Caco-2 (cell line): ENCODE measurements around the gene ITSN2. TPM values are rescaled to one million over a fixed set of nuclear protein-coding genes. Genes with fewer than 3 reads are reported as not detected.

Experiments
- BruUV-seq: library from RNA; stranded (reverse); fragments of 400-500 nt; replicated peaks from 2 replicates; lab custom pipeline; 2021; lab: Mats Ljungman, UMichigan
- CTCF ChIA-PET: fragments of 300-600 bp; sonication (Branson Sonifier 250); formaldehyde crosslinking; loops from one replicate; lab custom pipeline; 2022; ENCODE audit warnings: antibody characterized with exemption; lab: Charles Lee
- POLR2A ChIA-PET: fragments of 300-600 bp; sonication (Branson Sonifier 250); formaldehyde crosslinking; loops from one replicate; lab custom pipeline; 2022; ENCODE audit warnings: antibody characterized with exemption; lab: Charles Lee
- DNase-seq, 2 experiments: peaks; one replicate each; pipeline versions ENCODE4 v3.0.0 to v3.0.0-alpha.2; 2020 to 2022
- H3K27me3 ChIP-seq: replicated peaks from 2 replicates; pipeline ENCODE4 v1.6.0; 2011; ENCODE audit warnings: low read length; ENCODE audit not compliant: control insufficient read depth, insufficient read depth
- H3K36me3 ChIP-seq: 2 replicates; pipeline ENCODE4 v1.5.1; 2011; ENCODE audit warnings: low read length; ENCODE audit not compliant: control insufficient read depth, insufficient read depth
- H3K4me1 ChIP-seq: fragments of 250-450 bp; sonication (Bioruptor Pico); 2 replicates; pipeline ENCODE4 v1.5.1; 2020; ENCODE audit warnings: mild to moderate bottlenecking
- H3K4me3 ChIP-seq: 2 replicates; pipeline ENCODE4 v1.5.1; 2011; ENCODE audit warnings: low read depth, mild to moderate bottlenecking, control low read depth, low read length
- H3K9me3 ChIP-seq: fragments of 250-450 bp; sonication (Bioruptor Pico); 2 replicates; pipeline ENCODE4 v1.5.1; 2020; ENCODE audit warnings: mild to moderate bottlenecking, moderate library complexity
- H3K27ac Mint-ChIP-seq: one replicate; pipeline ENCODE4 v1.8.0; 2022; ENCODE audit warnings: mixed read lengths; ENCODE audit not compliant: unreplicated experiment
- H3K27me3 Mint-ChIP-seq: one replicate; pipeline ENCODE4 v1.8.0; 2022; ENCODE audit warnings: mixed read lengths; ENCODE audit not compliant: insufficient read depth, unreplicated experiment
- H3K36me3 Mint-ChIP-seq: one replicate; pipeline ENCODE4 v1.8.0; 2022; ENCODE audit warnings: mild to moderate bottlenecking, mixed read lengths; ENCODE audit not compliant: insufficient read depth, unreplicated experiment
- H3K4me1 Mint-ChIP-seq: one replicate; pipeline ENCODE4 v1.8.0; 2022; ENCODE audit warnings: low read depth, mixed read lengths; ENCODE audit not compliant: unreplicated experiment
- H3K4me3 Mint-ChIP-seq: one replicate; pipeline ENCODE4 v1.8.0; 2022; ENCODE audit warnings: mild to moderate bottlenecking, moderate library complexity, mixed read lengths; ENCODE audit not compliant: unreplicated experiment
- H3K9me3 Mint-ChIP-seq: one replicate; pipeline ENCODE4 v1.8.0; 2022; ENCODE audit warnings: mixed read lengths; ENCODE audit not compliant: unreplicated experiment
- intact Hi-C: fragments of 100-400 bp; cut with micrococcal nuclease; formaldehyde crosslinking; loops from one replicate; pipeline ENCODE4 v1.10.0; 2022; ENCODE audit not compliant: unreplicated experiment
- total RNA-seq: library from RNA; stranded (reverse); gene quantifications from 2 replicates; pipeline ENCODE4 v1.2.3, GENCODE V29; 2022
- TF ChIP-seq, protein P1 (sequence below), 2 experiments: fragments of 200-600 bp in 1 of 2; IDR thresholded peaks; 1 replicate in 1 of 2; 2 replicates in 1 of 2; pipeline versions ENCODE4 v1.5.1 to v1.8.0; 2011 to 2022; ENCODE audit warnings: antibody characterized with exemption in 1 of 2, control low read depth in 1 of 2, inconsistent platforms in 1 of 2, low read depth in 1 of 2, low read length in 1 of 2, mild to moderate bottlenecking in 1 of 2, moderate library complexity in 1 of 2; ENCODE audit not compliant: insufficient read depth in 1 of 2, severe bottlenecking in 1 of 2, unreplicated experiment in 1 of 2

The ITSN2 gene
- total RNA-seq, 1 experiment from 2014 or later: 49.4 TPM

DNA sequence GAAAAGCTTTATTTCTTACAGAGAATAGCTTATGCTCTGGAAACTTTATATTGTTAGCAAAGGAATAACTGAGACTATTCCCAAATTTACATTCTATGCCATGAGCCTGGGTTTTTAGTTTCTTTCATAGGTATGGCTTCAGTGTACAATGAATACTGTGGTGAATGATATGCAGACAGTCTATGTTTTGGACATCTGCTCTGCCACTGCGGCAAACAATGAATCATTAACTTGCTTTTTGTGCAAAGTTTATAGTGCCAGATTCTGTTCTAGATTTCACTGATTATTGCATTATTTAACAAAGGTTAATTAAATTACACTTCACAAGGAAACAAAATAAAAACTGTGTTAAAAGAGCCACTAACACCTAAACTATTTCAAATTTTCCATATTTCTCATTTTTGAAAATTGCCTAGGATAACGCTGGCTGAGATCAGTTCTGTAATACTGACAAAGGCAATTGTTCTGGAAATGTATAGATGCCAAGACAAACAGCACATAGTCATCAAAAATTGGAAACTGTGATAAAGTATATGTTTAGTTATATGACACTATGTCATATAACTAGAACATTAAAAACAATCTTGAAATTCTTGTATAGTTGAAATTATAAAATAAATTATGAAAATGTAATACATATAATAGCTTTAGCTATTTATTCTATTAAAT is 74.7 kb downstream of the ITSN2 start:
- no peak overlapping the region for H3K4me3 ChIP-seq
- H3K36me3 Mint-ChIP-seq: peaks cover 15% of the 10 kb centered on the region
- ChIA-PET POLR2A (no interaction called here), CTCF (no interaction called here)
- H3K4me3 Mint-ChIP-seq: no peak overlapping the region
- no peaks in the 10 kb centered on the region for H3K4me1 Mint-ChIP-seq
- H3K9me3 Mint-ChIP-seq: no peaks in the 10 kb centered on the region
- no peak for DNase-seq
- H3K27me3 Mint-ChIP-seq: no peaks in the 10 kb centered on the region
- H3K9me3 ChIP-seq: no peaks in the 10 kb centered on the region
- H3K27me3 ChIP-seq: no peaks in the 10 kb centered on the region
- TF ChIP-seq, protein P1, sequence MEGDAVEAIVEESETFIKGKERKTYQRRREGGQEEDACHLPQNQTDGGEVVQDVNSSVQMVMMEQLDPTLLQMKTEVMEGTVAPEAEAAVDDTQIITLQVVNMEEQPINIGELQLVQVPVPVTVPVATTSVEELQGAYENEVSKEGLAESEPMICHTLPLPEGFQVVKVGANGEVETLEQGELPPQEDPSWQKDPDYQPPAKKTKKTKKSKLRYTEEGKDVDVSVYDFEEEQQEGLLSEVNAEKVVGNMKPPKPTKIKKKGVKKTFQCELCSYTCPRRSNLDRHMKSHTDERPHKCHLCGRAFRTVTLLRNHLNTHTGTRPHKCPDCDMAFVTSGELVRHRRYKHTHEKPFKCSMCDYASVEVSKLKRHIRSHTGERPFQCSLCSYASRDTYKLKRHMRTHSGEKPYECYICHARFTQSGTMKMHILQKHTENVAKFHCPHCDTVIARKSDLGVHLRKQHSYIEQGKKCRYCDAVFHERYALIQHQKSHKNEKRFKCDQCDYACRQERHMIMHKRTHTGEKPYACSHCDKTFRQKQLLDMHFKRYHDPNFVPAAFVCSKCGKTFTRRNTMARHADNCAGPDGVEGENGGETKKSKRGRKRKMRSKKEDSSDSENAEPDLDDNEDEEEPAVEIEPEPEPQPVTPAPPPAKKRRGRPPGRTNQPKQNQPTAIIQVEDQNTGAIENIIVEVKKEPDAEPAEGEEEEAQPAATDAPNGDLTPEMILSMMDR (IDR thresholded peaks at IDR 0.05; ENCODE audit: insufficient read depth in 1 of 2, low read depth in 1 of 2, low read length in 1 of 2, severe bottlenecking in 1 of 2, unreplicated experiment in 1 of 2): no peak
- H3K27ac Mint-ChIP-seq: no peak overlapping the region
- intact Hi-C loops: no loop called here
- no peaks in the 10 kb centered on the region for H3K36me3 ChIP-seq
- peaks cover 7% of the 10 kb centered on the region; the same call in 1 of the 2 replicates for H3K4me1 ChIP-seq
- BruUV-seq: no TSS peak

DNA sequence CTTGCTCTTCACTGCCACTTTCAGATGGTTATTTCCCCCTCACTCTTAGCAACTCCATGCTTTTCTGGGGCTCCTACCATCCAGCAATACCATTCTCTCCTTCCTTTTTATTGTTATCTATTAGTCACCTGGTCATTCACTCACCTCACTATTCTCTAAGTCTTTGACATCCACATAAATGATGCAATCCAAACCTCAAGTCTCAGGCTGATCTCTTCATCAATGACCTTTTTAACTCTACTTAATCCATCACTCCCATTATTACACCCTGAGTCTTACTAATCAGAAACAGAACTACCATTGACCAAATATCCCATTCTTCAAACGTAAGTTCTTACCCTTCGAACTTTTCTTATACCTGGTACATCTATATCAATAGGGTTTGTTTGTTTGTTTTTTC is 79.7 kb downstream of the ITSN2 start:
- H3K27me3 ChIP-seq: no peaks in the 10 kb centered on the region
- Mint-ChIP-seq H3K27ac (no peak overlapping the region), H3K36me3 (no peaks in the 10 kb centered on the region), H3K4me1 (peaks cover 7% of the 10 kb centered on the region), H3K4me3 (no peak overlapping the region), H3K27me3 (no peaks in the 10 kb centered on the region), H3K9me3 (no peaks in the 10 kb centered on the region)
- no peaks in the 10 kb centered on the region for H3K36me3 ChIP-seq
- ChIA-PET CTCF (no interaction called here), POLR2A (no interaction called here)
- intact Hi-C loops: loop anchor here (2.0 kb wide), 1 partner anchor 100 kb away; no protein-coding TSS in a partner anchor
- TF ChIP-seq, protein P1 (IDR thresholded peaks at IDR 0.05; ENCODE audit: insufficient read depth in 1 of 2, low read depth in 1 of 2, low read length in 1 of 2, severe bottlenecking in 1 of 2, unreplicated experiment in 1 of 2): no peak
- no peaks in the 10 kb centered on the region for H3K9me3 ChIP-seq
- peaks cover 26% of the 10 kb centered on the region; the same call in 1 of the 2 replicates for H3K4me1 ChIP-seq
- no peak for DNase-seq
- H3K4me3 ChIP-seq: no peak overlapping the region
- BruUV-seq: no TSS peak

DNA sequence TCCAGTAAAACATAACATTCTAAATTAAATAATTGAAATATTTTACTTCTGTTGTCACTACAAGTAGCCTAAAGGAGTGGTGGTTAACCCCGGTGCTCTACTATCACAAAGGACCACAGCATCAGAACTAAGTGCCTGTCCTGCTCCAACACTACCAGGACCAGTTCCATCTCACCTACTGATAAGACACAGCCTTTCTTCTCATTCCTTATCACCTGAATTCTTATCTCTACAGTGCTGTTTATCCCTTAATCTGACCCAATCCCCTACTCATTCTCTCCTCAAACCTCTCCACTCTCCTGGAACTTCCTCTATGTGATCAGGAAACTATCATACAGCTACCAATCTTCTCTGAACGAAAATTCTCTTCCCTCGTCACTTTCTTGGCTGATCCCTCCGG is 80.2 kb downstream of the ITSN2 start:
- Histone ChIP-seq H3K36me3 (no peaks in the 10 kb centered on the region), H3K4me3 (no peak overlapping the region), H3K9me3 (no peaks in the 10 kb centered on the region), H3K27me3 (no peaks in the 10 kb centered on the region), H3K4me1 (peaks cover 26% of the 10 kb centered on the region; the same call in 1 of the 2 replicates)
- ChIA-PET CTCF (no interaction called here), POLR2A (no interaction called here)
- Mint-ChIP-seq H3K9me3 (no peaks in the 10 kb centered on the region), H3K27ac (no peak overlapping the region), H3K4me1 (peaks cover 7% of the 10 kb centered on the region), H3K36me3 (no peaks in the 10 kb centered on the region), H3K4me3 (no peak overlapping the region), H3K27me3 (no peaks in the 10 kb centered on the region)
- intact Hi-C loops: loop anchor here (2.0 kb wide), 1 partner anchor 101 kb away; no protein-coding TSS in a partner anchor
- DNase-seq: peak in 1 of 2 experiments; percentile 34
- no TSS peak for BruUV-seq
- TF ChIP-seq, protein P1 (IDR thresholded peaks at IDR 0.05; ENCODE audit: insufficient read depth in 1 of 2, low read depth in 1 of 2, low read length in 1 of 2, severe bottlenecking in 1 of 2, unreplicated experiment in 1 of 2): no peak
